Fibroblast of lung (primary cell): ENCODE data around the gene SPON1. TPM values are rescaled to one million over a fixed set of nuclear protein-coding genes. Genes with fewer than 3 reads are reported as not detected.

ENCODE experiments used
- DNase-seq, 2 donors: peaks; one replicate each; pipeline versions ENCODE4 v3.0.0 to v3.0.0-alpha.2; 2010; ENCODE audit warnings: low read depth in 2 of 2
- H2AFZ ChIP-seq: 2 replicates; pipeline ENCODE4 v1.5.1; 2012; ENCODE audit warnings: low read length, control low read depth, inconsistent platforms
- H3K27ac ChIP-seq: 2 replicates; pipeline ENCODE4 v1.5.1; 2011; ENCODE audit warnings: low read length, control low read depth; ENCODE audit not compliant: insufficient read depth
- H3K27me3 ChIP-seq: 2 replicates; pipeline ENCODE4 v1.5.1; 2011; ENCODE audit warnings: mild to moderate bottlenecking, low read length; ENCODE audit not compliant: control insufficient read depth, insufficient read depth
- H3K36me3 ChIP-seq: 2 replicates; pipeline ENCODE4 v1.5.1; 2011; ENCODE audit warnings: low read length; ENCODE audit not compliant: control insufficient read depth, insufficient read depth
- H3K4me1 ChIP-seq: 2 replicates; pipeline ENCODE4 v1.5.1; 2011; ENCODE audit warnings: low read length; ENCODE audit not compliant: control insufficient read depth, insufficient read depth; ENCODE audit errors: extremely low read depth
- H3K4me2 ChIP-seq: 2 replicates; pipeline ENCODE4 v1.5.1; 2011; ENCODE audit warnings: low read length, control low read depth; ENCODE audit not compliant: insufficient read depth; ENCODE audit errors: extremely low read depth
- H3K4me3 ChIP-seq, 4 experiments: fragments of 200-600 bp in 1 of 4; sonication (generic) in 1 of 4; replicated peaks in 1 of 4; 2 replicates each; pipeline ENCODE4 v1.5.1; 2011 to 2016; ENCODE audit warnings: low read length in 4 of 4, low read depth in 3 of 4, mild to moderate bottlenecking in 3 of 4, control low read depth in 2 of 4, inconsistent platforms in 1 of 4, mixed read lengths in 1 of 4; ENCODE audit not compliant: insufficient read depth in 1 of 4; ENCODE audit errors: control extremely low read depth in 1 of 4
- H3K79me2 ChIP-seq: 2 replicates; pipeline ENCODE4 v1.5.1; 2012; ENCODE audit warnings: mild to moderate bottlenecking, low read length, inconsistent platforms; ENCODE audit not compliant: control insufficient read depth, insufficient read depth
- H3K9ac ChIP-seq: 2 replicates; pipeline ENCODE4 v1.5.1; 2011; ENCODE audit warnings: mild to moderate bottlenecking, low read length, control low read depth; ENCODE audit not compliant: insufficient read depth
- H3K9me3 ChIP-seq: 2 replicates; pipeline ENCODE4 v1.5.1; 2012; ENCODE audit warnings: low read depth, low read length; ENCODE audit not compliant: control insufficient read depth, insufficient read depth
- H4K20me1 ChIP-seq: 2 replicates; pipeline ENCODE4 v1.5.1; 2011; ENCODE audit warnings: low read length; ENCODE audit not compliant: control insufficient read depth, insufficient read depth; ENCODE audit errors: extremely low read depth
- CTCF ChIP-seq, 2 donors: IDR thresholded peaks in 1 of 2; conservative IDR thresholded peaks in 1 of 2; 1 replicate in 1 of 2; 2 replicates in 1 of 2; pipeline ENCODE4 v1.5.1; 2011 to 2012; ENCODE audit warnings: low read length in 2 of 2, control low read depth in 1 of 2, inconsistent platforms in 1 of 2, low read depth in 1 of 2, mild to moderate bottlenecking in 1 of 2
- EZH2 ChIP-seq: IDR thresholded peaks from 2 replicates; pipeline ENCODE4 v1.5.1; 2012; ENCODE audit warnings: low read length, control low read depth, mild to moderate bottlenecking; ENCODE audit errors: missing control alignments
- polyA plus RNA-seq, 2 donors: library from polyadenylated mRNA; depleted of rRNA in 1 of 2; stranded (reverse) in 1 of 2; unstranded in 1 of 2; fragments of >200 nt; gene quantifications; 2 replicates each; pipeline ENCODE4 v1.2.1, GENCODE V29; 2011 to 2012; ENCODE audit warnings: missing spikeins in 1 of 2
- total RNA-seq: library from RNA; depleted of rRNA; stranded (reverse); fragments of >200 nt; gene quantifications from 2 replicates; pipeline ENCODE4 v1.2.1, GENCODE V29; 2014

Gene SPON1
- total and polyA plus RNA-seq, 2 donors (not counting 1 experiment from before 2014, with no cell fraction given): 0.45 to 3.5 TPM

DNA sequence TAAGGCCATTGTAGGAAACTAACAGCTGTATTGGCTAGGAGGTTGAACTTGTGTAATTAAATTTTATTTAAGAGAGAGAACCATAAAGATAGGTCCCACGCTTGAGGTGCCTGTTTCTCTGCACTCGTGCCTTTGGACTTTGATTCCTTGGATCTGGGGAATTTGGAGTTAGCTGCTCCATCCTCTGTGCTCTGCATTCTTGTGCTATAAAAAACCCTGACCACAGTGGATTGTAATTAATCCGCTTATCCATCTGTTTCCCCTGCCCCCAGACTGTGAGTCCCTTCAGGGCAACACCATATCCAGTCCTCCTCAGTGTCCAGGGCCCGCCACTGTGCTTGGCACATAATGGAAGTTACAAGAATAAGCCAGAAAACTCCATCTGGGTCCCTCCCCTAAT lies 169.8 kb downstream of the SPON1 start:
- H3K9ac ChIP-seq: no peak overlapping the region
- H2AFZ ChIP-seq: no peak overlapping the region
- no peak overlapping the region for H3K4me3 ChIP-seq
- TF ChIP-seq CTCF (conservative IDR thresholded peaks at IDR 0.05 in 1 of 2, IDR thresholded peaks at IDR 0.05 in 1 of 2; ENCODE audit: low read depth in 1 of 2, low read length in 2 of 2): no peak
- TF ChIP-seq EZH2: no peak
- no peaks in the 10 kb centered on the region for H4K20me1 ChIP-seq
- H3K9me3 ChIP-seq: no peaks in the 10 kb centered on the region
- no peaks in the 10 kb centered on the region for H3K27me3 ChIP-seq
- H3K27ac ChIP-seq: no peak overlapping the region
- DNase-seq: peak in 1 of 2 donors; percentile 7
- no peaks in the 10 kb centered on the region for H3K4me1 ChIP-seq
- no peaks in the 10 kb centered on the region for H3K36me3 ChIP-seq
- no peak overlapping the region for H3K4me2 ChIP-seq
- H3K79me2 ChIP-seq: no peaks in the 10 kb centered on the region

- Histone ChIP-seq H3K4me1 (no peaks in the 10 kb centered on the region), H3K27ac (no peak overlapping the region), H4K20me1 (no peaks in the 10 kb centered on the region), H3K36me3 (no peaks in the 10 kb centered on the region), H3K9ac (no peak overlapping the region), H3K79me2 (no peaks in the 10 kb centered on the region), H3K9me3 (no peaks in the 10 kb centered on the region), H3K27me3 (no peaks in the 10 kb centered on the region), H2AFZ (no peak overlapping the region), H3K4me2 (no peak overlapping the region), H3K4me3 (no peak overlapping the region)
- TF ChIP-seq CTCF (conservative IDR thresholded peaks at IDR 0.05 in 1 of 2, IDR thresholded peaks at IDR 0.05 in 1 of 2; ENCODE audit: low read depth in 1 of 2, low read length in 2 of 2) (no peak), EZH2 (no peak)
- DNase-seq: no peak
Observed at GRCh38 chr11:14133381-14133780, 170.9 kb downstream of the SPON1 start.

DNA sequence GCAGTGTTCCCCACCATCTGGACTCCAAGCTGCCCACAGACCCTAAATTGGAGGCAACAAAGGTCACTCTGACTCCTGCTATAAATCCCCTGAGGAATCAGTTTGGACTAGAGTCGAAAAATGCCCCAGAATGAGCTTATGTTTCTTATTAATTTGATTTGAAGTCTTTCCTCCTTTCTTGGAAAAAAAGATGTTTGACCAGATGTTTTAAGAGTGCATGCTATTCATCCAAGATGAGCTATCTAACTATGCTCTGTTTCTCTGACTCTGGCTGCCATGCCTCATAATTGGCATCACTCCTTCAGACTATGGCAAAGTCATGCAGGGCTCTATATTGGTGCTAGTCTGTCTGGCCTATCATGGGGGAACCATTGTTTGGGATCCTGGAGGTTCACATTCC lies 174.0 kb downstream of the SPON1 start:
- Histone ChIP-seq H3K9me3 (no peaks in the 10 kb centered on the region), H2AFZ (no peak overlapping the region), H3K4me3 (no peak overlapping the region), H3K27ac (no peak overlapping the region), H4K20me1 (no peaks in the 10 kb centered on the region), H3K4me1 (no peaks in the 10 kb centered on the region), H3K4me2 (no peak overlapping the region), H3K36me3 (no peaks in the 10 kb centered on the region), H3K79me2 (no peaks in the 10 kb centered on the region), H3K27me3 (no peaks in the 10 kb centered on the region), H3K9ac (no peak overlapping the region)
- no peak for DNase-seq
- TF ChIP-seq CTCF (conservative IDR thresholded peaks at IDR 0.05 in 1 of 2, IDR thresholded peaks at IDR 0.05 in 1 of 2; ENCODE audit: low read depth in 1 of 2, low read length in 2 of 2) (no peak), EZH2 (no peak)
